ENCODE data around the gene KIF26B.

DNA sequence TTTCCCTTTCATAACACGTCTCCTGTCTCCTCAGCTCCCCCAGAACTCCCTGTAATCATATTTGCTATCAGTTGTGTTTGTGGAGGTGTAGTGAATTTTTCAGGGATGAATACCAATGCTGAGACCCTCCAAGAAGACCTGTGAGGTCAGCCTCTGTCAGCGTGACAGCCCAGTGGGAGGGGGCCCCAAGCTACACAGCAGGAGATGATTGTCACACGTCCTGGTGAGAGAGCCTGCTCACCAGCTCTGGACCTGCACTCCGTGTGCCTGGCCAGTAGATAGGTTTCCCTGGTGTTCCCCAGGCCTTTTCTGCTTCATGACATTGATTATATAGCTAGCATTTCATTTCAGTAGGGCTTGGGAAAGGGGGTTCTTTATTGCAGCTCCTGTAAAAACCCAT lies 421.5 kb downstream of the KIF26B start:
- TF ChIP-seq, protein P1, sequence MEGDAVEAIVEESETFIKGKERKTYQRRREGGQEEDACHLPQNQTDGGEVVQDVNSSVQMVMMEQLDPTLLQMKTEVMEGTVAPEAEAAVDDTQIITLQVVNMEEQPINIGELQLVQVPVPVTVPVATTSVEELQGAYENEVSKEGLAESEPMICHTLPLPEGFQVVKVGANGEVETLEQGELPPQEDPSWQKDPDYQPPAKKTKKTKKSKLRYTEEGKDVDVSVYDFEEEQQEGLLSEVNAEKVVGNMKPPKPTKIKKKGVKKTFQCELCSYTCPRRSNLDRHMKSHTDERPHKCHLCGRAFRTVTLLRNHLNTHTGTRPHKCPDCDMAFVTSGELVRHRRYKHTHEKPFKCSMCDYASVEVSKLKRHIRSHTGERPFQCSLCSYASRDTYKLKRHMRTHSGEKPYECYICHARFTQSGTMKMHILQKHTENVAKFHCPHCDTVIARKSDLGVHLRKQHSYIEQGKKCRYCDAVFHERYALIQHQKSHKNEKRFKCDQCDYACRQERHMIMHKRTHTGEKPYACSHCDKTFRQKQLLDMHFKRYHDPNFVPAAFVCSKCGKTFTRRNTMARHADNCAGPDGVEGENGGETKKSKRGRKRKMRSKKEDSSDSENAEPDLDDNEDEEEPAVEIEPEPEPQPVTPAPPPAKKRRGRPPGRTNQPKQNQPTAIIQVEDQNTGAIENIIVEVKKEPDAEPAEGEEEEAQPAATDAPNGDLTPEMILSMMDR (IDR thresholded peaks at IDR 0.05): no peak
- TF ChIP-seq POLR2A (IDR thresholded peaks at IDR 0.05): no peak

Measured in tibial nerve (tissue), 3 donors.